ENCODE results near the gene MPST. TPM values are rescaled to one million over a fixed set of nuclear protein-coding genes. Genes with fewer than 3 reads are reported as not detected.

The MPST gene
- total RNA-seq, 1 donor from 2014 or later = 113 TPM

DNA sequence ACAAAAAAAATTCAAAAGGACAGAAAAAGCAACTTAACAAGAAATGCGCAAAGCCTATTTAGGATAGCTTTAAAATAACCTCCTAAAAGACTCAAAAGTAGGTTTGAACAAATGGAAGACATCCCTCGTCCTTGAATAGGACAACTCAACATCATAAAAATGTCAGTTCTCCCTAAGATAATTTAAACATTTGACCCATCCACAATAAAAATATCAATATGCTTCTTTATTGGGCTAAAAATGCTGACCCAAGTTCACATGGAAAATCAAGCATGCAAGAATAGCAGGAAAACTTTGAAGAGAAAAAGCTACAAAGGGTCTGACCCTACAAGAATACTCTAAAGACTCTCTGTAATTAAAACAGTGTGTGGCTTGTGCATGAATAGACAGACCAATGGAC is 19.9 kb downstream of the MPST start:
- TF ChIP-seq, protein P1, sequence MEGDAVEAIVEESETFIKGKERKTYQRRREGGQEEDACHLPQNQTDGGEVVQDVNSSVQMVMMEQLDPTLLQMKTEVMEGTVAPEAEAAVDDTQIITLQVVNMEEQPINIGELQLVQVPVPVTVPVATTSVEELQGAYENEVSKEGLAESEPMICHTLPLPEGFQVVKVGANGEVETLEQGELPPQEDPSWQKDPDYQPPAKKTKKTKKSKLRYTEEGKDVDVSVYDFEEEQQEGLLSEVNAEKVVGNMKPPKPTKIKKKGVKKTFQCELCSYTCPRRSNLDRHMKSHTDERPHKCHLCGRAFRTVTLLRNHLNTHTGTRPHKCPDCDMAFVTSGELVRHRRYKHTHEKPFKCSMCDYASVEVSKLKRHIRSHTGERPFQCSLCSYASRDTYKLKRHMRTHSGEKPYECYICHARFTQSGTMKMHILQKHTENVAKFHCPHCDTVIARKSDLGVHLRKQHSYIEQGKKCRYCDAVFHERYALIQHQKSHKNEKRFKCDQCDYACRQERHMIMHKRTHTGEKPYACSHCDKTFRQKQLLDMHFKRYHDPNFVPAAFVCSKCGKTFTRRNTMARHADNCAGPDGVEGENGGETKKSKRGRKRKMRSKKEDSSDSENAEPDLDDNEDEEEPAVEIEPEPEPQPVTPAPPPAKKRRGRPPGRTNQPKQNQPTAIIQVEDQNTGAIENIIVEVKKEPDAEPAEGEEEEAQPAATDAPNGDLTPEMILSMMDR (IDR thresholded peaks at IDR 0.05) = no peak
- no peak for DNase-seq (ENCODE audit: low spot score in 2 of 2)
- intact Hi-C loops (cut with DNase I) = no loop called here
- Histone ChIP-seq H3K27me3 (no peaks in the 10 kb centered on the region), H3K27ac (no peak overlapping the region), H3K4me3 (no peak overlapping the region), H3K9me3 (no peaks in the 10 kb centered on the region), H3K36me3 (no peaks in the 10 kb centered on the region), H3K4me1 (no peaks in the 10 kb centered on the region)

DNA sequence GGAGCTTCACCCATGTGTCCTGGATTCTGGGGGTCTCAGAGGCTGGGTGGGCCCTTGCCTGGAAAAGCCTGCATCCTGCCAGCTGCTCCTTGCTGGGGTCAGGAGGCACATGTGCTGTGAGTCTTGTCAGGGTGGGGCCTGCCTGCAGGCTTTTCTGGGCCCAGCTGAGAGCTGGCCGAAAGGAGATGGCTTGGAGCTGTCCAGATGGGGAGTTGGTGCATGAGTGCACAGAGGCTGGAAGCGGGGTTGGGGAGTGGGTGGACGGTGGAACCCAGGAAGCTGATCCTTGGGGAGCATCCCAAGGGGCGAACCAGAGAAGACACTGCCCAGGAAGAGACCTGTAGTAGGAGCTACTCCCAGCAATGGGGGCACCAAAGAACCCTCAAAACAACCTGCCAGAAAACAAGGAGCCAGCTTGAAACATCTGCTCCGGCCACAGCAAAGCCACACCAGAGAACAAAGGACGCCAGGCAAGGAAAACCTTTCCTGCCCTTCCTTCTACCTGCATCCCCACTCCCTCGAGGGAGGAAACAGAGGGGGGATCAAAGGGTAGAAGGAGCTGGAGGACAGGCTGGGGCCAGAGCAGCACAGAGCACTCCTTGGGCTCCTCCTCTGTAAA is 23.8 kb downstream of the MPST start:
- Histone ChIP-seq H3K36me3 (no peaks in the 10 kb centered on the region), H3K4me1 (no peaks in the 10 kb centered on the region), H3K4me3 (no peak overlapping the region), H3K9me3 (no peaks in the 10 kb centered on the region), H3K27ac (no peak overlapping the region), H3K27me3 (no peaks in the 10 kb centered on the region)
- intact Hi-C loops (cut with DNase I) = no loop called here
- TF ChIP-seq, protein P1 (IDR thresholded peaks at IDR 0.05) = no peak
- no peak for DNase-seq (ENCODE audit: low spot score in 2 of 2)

- no peak overlapping the region for H3K27ac ChIP-seq
- H3K36me3 ChIP-seq = no peaks in the 10 kb centered on the region
- intact Hi-C loops (cut with DNase I) = no loop called here
- H3K4me3 ChIP-seq = no peak overlapping the region
- H3K4me1 ChIP-seq = no peaks in the 10 kb centered on the region
- H3K9me3 ChIP-seq = no peaks in the 10 kb centered on the region
- DNase-seq (ENCODE audit: low spot score in 2 of 2) = no peak
- no peaks in the 10 kb centered on the region for H3K27me3 ChIP-seq
- TF ChIP-seq, protein P1 (IDR thresholded peaks at IDR 0.05) = peak in 1 of 3 experiments; percentile 27
These were observed 24.4 kb downstream of the MPST start for GRCh38 chr22:37043828-37044538.

DNA sequence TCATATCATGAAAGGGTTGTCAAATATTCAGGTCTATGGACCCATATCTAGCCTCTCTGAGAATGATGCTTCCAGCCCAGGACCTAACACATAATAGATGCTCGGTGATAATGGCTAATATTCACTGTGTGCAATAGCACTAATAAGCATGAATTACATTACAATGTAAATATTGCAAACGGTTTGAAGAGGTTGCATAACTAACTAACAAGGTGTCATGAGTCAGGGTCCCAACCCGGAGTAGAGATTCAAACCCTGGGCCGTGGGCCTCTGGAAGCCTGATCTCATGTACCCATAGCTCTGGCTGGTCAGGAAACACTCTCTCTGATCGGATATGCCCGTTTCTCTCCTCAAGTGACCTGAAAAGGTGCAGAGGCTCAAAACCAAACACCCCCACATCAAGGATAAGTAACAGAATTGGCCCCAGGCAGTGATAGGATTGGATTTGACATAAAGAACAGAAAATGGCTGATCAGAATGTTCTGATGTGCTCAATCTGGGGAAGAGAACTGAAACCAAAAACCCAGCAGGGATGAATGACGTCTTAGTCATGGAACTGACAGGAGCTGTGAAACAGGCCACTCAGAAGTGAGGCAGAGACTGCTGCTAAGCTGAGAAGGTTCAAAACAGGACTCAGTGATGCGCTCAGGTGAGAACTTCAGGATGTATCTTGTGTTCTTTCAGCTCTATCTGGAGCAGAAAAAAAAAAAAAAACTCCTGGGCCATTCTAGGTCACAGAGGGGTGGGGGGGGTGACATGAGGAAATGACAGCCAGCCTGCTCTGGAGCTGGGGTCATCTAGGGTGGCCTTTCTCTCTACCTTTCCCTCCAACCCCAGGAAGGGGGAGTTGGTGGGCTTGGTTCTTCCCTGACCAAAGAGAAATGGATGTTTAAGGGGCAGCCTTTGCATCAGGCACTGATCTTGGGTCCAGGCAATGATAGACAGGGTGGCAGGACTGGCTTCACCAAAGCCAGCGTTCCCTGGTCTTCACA is 25.4 kb downstream of the MPST start:
- Histone ChIP-seq H3K4me1 (no peaks in the 10 kb centered on the region), H3K27me3 (no peaks in the 10 kb centered on the region), H3K27ac (no peak overlapping the region), H3K4me3 (no peak overlapping the region), H3K9me3 (no peaks in the 10 kb centered on the region), H3K36me3 (no peaks in the 10 kb centered on the region)
- DNase-seq (ENCODE audit: low spot score in 2 of 2) = no peak
- TF ChIP-seq, protein P1 (IDR thresholded peaks at IDR 0.05) = no peak
- intact Hi-C loops (cut with DNase I) = no loop called here

GRCh38 chr22:37045958-37046357 is 26.4 kb downstream of the MPST start:
- no peak overlapping the region for H3K4me3 ChIP-seq
- no peaks in the 10 kb centered on the region for H3K4me1 ChIP-seq
- no peaks in the 10 kb centered on the region for H3K27me3 ChIP-seq
- intact Hi-C loops (cut with DNase I) = no loop called here
- no peak for DNase-seq (ENCODE audit: low spot score in 2 of 2)
- H3K27ac ChIP-seq = no peak overlapping the region
- TF ChIP-seq, protein P1 (IDR thresholded peaks at IDR 0.05) = peak in 2 of 3 experiments; percentile 12 to 24
- H3K9me3 ChIP-seq = no peaks in the 10 kb centered on the region
- H3K36me3 ChIP-seq = no peaks in the 10 kb centered on the region

Measured in ascending aorta (tissue), 2 donors.